LNCAP (cell line): ENCODE measurements around the gene ZCCHC3.

Experiments
- CTCF ChIP-seq: fragments of 450-650 bp; IDR thresholded peaks from 2 replicates; pipeline ENCODE4 v1.5.1; 2017; ENCODE audit warnings: mild to moderate bottlenecking

Gene ZCCHC3

GRCh38 chr20:325045-325888 is 27.9 kb downstream of the ZCCHC3 start, which contains the start of gene SOX12:
Gene SOX12, plus strand, starts transcription at chr20:325552. Its CDS starts 373 bp downstream, at chr20:325925.
- TF ChIP-seq CTCF: no peak

- no peak for TF ChIP-seq CTCF
Observed at GRCh38 chr20:325889-326644, 28.7 kb downstream of the ZCCHC3 start.

GRCh38 chr20:326645-327185 is 29.3 kb downstream of the ZCCHC3 start:
- no peak for TF ChIP-seq CTCF

- TF ChIP-seq CTCF: no peak
Observed at GRCh38 chr20:327186-328026, 30.0 kb downstream of the ZCCHC3 start.

- TF ChIP-seq CTCF: no peak
Observed at GRCh38 chr20:328027-328974, 30.9 kb downstream of the ZCCHC3 start.

GRCh38 chr20:328975-329695 is 31.8 kb downstream of the ZCCHC3 start:
- no peak for TF ChIP-seq CTCF
